ENCODE measurements around the gene CPT2. TPM values are rescaled to one million over a fixed set of nuclear protein-coding genes. Genes with fewer than 3 reads are reported as not detected.

Gene CPT2
- total RNA-seq, 1 experiment from 2014 or later = 19.6 TPM

DNA sequence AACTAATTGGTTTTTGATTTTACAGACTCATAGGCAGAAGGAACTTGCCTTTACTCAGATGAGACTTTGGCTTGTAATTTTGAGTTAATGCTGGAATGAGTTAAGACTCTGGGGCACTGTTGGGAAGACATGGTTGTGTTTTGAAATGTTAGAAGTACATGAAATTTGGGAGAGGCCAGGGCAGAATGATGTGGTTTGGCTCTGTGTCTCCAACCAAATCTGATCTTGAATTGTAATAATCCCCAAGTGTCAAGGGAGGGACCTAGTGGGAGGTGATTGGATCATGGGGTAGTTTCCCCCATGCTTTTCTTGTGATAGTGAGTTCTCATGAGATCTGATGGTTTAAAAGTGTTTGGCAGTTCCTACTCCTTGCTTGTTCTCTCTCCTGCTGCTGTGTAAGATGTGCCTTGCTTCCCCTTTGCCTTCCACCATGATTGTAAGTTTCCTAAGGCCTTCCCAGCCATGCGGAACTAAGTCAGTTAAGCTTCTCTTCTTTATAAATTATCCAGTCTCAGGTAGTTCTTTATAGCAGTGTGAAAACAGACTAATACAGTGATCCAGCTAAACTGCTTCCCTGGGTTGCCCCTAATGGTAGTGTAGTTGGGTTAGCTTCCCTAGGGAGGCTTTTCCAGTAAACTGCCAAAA, 10.2 kb downstream of the CPT2 start:
- H3K4me3 Mint-ChIP-seq (ENCODE audit: unreplicated experiment) = no peak overlapping the region
- ChIA-PET CTCF (no interaction called here), POLR2A (interaction anchor here (0.6 kb wide), 1 partner anchor 136 kb away, joined by 3 read pairs; no protein-coding TSS in a partner anchor)
- peaks cover 66% of the 10 kb centered on the region for H3K36me3 Mint-ChIP-seq (ENCODE audit: insufficient read depth, unreplicated experiment)
- intact Hi-C loops (cut with micrococcal nuclease) = no loop called here
- peaks cover 5% of the 10 kb centered on the region for H3K4me1 Mint-ChIP-seq (ENCODE audit: insufficient read depth, unreplicated experiment)
- no peak overlapping the region for H3K27ac Mint-ChIP-seq (ENCODE audit: low read depth, unreplicated experiment)
- no peaks in the 10 kb centered on the region for H3K27me3 Mint-ChIP-seq (ENCODE audit: insufficient read depth, unreplicated experiment)
- TF ChIP-seq, protein P1, sequence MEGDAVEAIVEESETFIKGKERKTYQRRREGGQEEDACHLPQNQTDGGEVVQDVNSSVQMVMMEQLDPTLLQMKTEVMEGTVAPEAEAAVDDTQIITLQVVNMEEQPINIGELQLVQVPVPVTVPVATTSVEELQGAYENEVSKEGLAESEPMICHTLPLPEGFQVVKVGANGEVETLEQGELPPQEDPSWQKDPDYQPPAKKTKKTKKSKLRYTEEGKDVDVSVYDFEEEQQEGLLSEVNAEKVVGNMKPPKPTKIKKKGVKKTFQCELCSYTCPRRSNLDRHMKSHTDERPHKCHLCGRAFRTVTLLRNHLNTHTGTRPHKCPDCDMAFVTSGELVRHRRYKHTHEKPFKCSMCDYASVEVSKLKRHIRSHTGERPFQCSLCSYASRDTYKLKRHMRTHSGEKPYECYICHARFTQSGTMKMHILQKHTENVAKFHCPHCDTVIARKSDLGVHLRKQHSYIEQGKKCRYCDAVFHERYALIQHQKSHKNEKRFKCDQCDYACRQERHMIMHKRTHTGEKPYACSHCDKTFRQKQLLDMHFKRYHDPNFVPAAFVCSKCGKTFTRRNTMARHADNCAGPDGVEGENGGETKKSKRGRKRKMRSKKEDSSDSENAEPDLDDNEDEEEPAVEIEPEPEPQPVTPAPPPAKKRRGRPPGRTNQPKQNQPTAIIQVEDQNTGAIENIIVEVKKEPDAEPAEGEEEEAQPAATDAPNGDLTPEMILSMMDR (IDR thresholded peaks at IDR 0.05; ENCODE audit: unreplicated experiment) = no peak
- DNase-seq (ENCODE audit: unreplicated experiment) = no peak
- no peaks in the 10 kb centered on the region for H3K9me3 Mint-ChIP-seq (ENCODE audit: unreplicated experiment)
- BruUV-seq (replicated peaks) = no TSS peak

DNA sequence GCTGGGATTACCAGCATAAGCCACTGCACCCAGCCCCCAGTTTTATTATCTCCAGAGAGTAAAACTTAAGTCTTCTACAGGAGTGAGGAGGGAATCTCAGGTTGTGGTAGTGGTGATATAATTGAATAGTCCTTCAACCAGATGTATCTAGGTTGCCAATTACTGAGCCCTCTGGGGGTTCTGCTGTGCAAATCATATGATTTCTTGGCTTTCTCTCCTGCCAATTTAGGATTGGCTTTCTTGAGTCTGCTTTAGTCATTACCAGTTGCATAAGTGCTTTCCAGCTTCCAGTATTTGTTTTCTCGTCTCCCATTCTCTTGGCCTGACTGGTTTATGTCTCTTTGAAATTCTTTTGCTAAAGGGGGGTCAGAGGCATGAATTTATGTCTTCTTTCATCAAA, 11.1 kb downstream of the CPT2 start:
- Mint-ChIP-seq H3K4me3 (ENCODE audit: unreplicated experiment) (no peak overlapping the region), H3K4me1 (ENCODE audit: insufficient read depth, unreplicated experiment) (peaks cover 5% of the 10 kb centered on the region), H3K27me3 (ENCODE audit: insufficient read depth, unreplicated experiment) (no peaks in the 10 kb centered on the region), H3K27ac (ENCODE audit: low read depth, unreplicated experiment) (no peak overlapping the region), H3K36me3 (ENCODE audit: insufficient read depth, unreplicated experiment) (peaks cover 67% of the 10 kb centered on the region), H3K9me3 (ENCODE audit: unreplicated experiment) (no peaks in the 10 kb centered on the region)
- intact Hi-C loops (cut with micrococcal nuclease) = no loop called here
- TF ChIP-seq, protein P1 (IDR thresholded peaks at IDR 0.05; ENCODE audit: unreplicated experiment) = no peak
- BruUV-seq (replicated peaks) = no TSS peak
- no peak for DNase-seq (ENCODE audit: unreplicated experiment)
- CTCF ChIA-PET = no interaction called here
- POLR2A ChIA-PET = no interaction called here

DNA sequence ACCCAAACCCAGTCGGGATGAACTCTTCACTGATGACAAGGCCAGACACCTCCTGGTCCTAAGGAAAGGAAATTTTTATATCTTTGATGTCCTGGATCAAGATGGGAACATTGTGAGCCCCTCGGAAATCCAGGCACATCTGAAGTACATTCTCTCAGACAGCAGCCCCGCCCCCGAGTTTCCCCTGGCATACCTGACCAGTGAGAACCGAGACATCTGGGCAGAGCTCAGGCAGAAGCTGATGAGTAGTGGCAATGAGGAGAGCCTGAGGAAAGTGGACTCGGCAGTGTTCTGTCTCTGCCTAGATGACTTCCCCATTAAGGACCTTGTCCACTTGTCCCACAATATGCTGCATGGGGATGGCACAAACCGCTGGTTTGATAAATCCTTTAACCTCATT, 13.7 kb downstream of the CPT2 start:
- TF ChIP-seq, protein P1 (IDR thresholded peaks at IDR 0.05; ENCODE audit: unreplicated experiment) = no peak
- no peak overlapping the region for H3K4me3 Mint-ChIP-seq (ENCODE audit: unreplicated experiment)
- ChIA-PET CTCF (interaction anchor here (0.9 kb wide), 1 partner anchor 23 kb away, joined by 3 read pairs; no protein-coding TSS in a partner anchor), POLR2A (interaction anchor here (1.1 to 1.3 kb wide), 3 partner anchors 9 to 10 kb away, joined by 3 to 5 read pairs (median 4); no protein-coding TSS in a partner anchor)
- H3K36me3 Mint-ChIP-seq (ENCODE audit: insufficient read depth, unreplicated experiment) = peaks cover 69% of the 10 kb centered on the region
- H3K4me1 Mint-ChIP-seq (ENCODE audit: insufficient read depth, unreplicated experiment) = peaks cover 5% of the 10 kb centered on the region
- no peak overlapping the region for H3K27ac Mint-ChIP-seq (ENCODE audit: low read depth, unreplicated experiment)
- no peaks in the 10 kb centered on the region for H3K27me3 Mint-ChIP-seq (ENCODE audit: insufficient read depth, unreplicated experiment)
- BruUV-seq (replicated peaks) = TSS peak; percentile 34
- DNase-seq (ENCODE audit: unreplicated experiment) = no peak
- H3K9me3 Mint-ChIP-seq (ENCODE audit: unreplicated experiment) = no peaks in the 10 kb centered on the region
- intact Hi-C loops (cut with micrococcal nuclease) = no loop called here

DNA sequence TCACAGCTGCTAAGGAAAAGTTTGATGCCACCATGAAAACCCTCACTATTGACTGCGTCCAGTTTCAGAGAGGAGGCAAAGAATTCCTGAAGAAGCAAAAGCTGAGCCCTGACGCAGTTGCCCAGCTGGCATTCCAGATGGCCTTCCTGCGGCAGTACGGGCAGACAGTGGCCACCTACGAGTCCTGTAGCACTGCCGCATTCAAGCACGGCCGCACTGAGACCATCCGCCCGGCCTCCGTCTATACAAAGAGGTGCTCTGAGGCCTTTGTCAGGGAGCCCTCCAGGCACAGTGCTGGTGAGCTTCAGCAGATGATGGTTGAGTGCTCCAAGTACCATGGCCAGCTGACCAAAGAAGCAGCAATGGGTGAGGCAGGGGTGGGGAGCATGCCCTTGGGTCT, 14.3 kb downstream of the CPT2 start:
- TF ChIP-seq, protein P1 (IDR thresholded peaks at IDR 0.05; ENCODE audit: unreplicated experiment) = no peak
- H3K4me3 Mint-ChIP-seq (ENCODE audit: unreplicated experiment) = no peak overlapping the region
- POLR2A ChIA-PET = interaction anchor here (1.3 kb wide), 1 partner anchor 9 kb away, joined by 5 read pairs; no protein-coding TSS in a partner anchor
- intact Hi-C loops (cut with micrococcal nuclease) = no loop called here
- H3K9me3 Mint-ChIP-seq (ENCODE audit: unreplicated experiment) = no peaks in the 10 kb centered on the region
- no peak for DNase-seq (ENCODE audit: unreplicated experiment)
- H3K27ac Mint-ChIP-seq (ENCODE audit: low read depth, unreplicated experiment) = no peak overlapping the region
- CTCF ChIA-PET = no interaction called here
- peaks cover 70% of the 10 kb centered on the region for H3K36me3 Mint-ChIP-seq (ENCODE audit: insufficient read depth, unreplicated experiment)
- no TSS peak for BruUV-seq (replicated peaks)
- peaks cover 5% of the 10 kb centered on the region for H3K4me1 Mint-ChIP-seq (ENCODE audit: insufficient read depth, unreplicated experiment)
- H3K27me3 Mint-ChIP-seq (ENCODE audit: insufficient read depth, unreplicated experiment) = no peaks in the 10 kb centered on the region
